COLO829 (cell line): ENCODE measurements around the gene ALKBH5.
A peak's percentile ranks its signal among the peaks of the same experiment; 100 is the strongest.

Experiments used
- DNase-seq: peaks from one replicate; pipeline ENCODE4 v3.0.0; 2012; ENCODE audit warnings: low spot score

ALKBH5 gene

GRCh38 chr17:18183334-18184142 is at the start of gene ALKBH5:
TSS of gene ALKBH5 (plus strand) at chr17:18183828. CDS start at chr17:18184244, 416 bp downstream.
- peak; percentile 99 for DNase-seq

- DNase-seq, result no peak
These were observed 47.3 kb upstream of the ALKBH5 start for GRCh38 chr17:18136357-18136756.

GRCh38 chr17:18138065-18138749 is 45.4 kb upstream of the ALKBH5 start:
- no peak for DNase-seq

GRCh38 chr17:18139092-18139491 is 44.5 kb upstream of the ALKBH5 start:
- no peak for DNase-seq

GRCh38 chr17:18139498-18139897 is 44.1 kb upstream of the ALKBH5 start:
- DNase-seq, result no peak

GRCh38 chr17:18139949-18140348 is 43.7 kb upstream of the ALKBH5 start:
- no peak for DNase-seq

- no peak for DNase-seq
These were observed 43.0 kb upstream of the ALKBH5 start for GRCh38 chr17:18140648-18141047.

GRCh38 chr17:18141210-18141803 is 42.3 kb upstream of the ALKBH5 start:
- DNase-seq, result peak; percentile 70

- no peak for DNase-seq
These were observed 41.2 kb upstream of the ALKBH5 start for GRCh38 chr17:18142417-18142816.

- no peak for DNase-seq
These were observed 40.3 kb upstream of the ALKBH5 start for GRCh38 chr17:18143044-18143936.

- DNase-seq, result no peak
These were observed 39.4 kb upstream of the ALKBH5 start for GRCh38 chr17:18144261-18144660.

GRCh38 chr17:18144855-18145254 is 38.8 kb upstream of the ALKBH5 start:
- no peak for DNase-seq

- DNase-seq, result no peak
These were observed 37.8 kb upstream of the ALKBH5 start for GRCh38 chr17:18145811-18146210.

GRCh38 chr17:18146259-18146658 is 37.4 kb upstream of the ALKBH5 start:
- DNase-seq, result no peak

GRCh38 chr17:18146980-18147379 is 36.6 kb upstream of the ALKBH5 start:
- no peak for DNase-seq

GRCh38 chr17:18148586-18148985 is 35.0 kb upstream of the ALKBH5 start:
- no peak for DNase-seq

GRCh38 chr17:18151290-18151689 is 32.3 kb upstream of the ALKBH5 start:
- DNase-seq, result no peak

- no peak for DNase-seq
These were observed 28.4 kb upstream of the ALKBH5 start for GRCh38 chr17:18155179-18155578.

- no peak for DNase-seq
These were observed 27.3 kb upstream of the ALKBH5 start for GRCh38 chr17:18156171-18156975.

- DNase-seq, result no peak
These were observed 26.7 kb upstream of the ALKBH5 start for GRCh38 chr17:18156976-18157280.

GRCh38 chr17:18157354-18157985 is 26.2 kb upstream of the ALKBH5 start:
- no peak for DNase-seq
